HEK293 (cell line): ENCODE data around the gene AGT.
A peak's percentile ranks its signal among the peaks of the same experiment; 100 is the strongest.

Experiments
- CTCF ChIA-PET: fragments of 350-600 bp; formaldehyde crosslinking; extraction: SDS; loops from one replicate; lab custom pipeline; 2021; ENCODE audit warnings: antibody characterized with exemption; lab: Yijun Ruan, JAX
- POLR2A ChIA-PET: fragments of 300-600 bp; formaldehyde crosslinking; extraction: SDS; loops from one replicate; lab custom pipeline; 2020; ENCODE audit warnings: antibody characterized with exemption, inconsistent platforms; lab: Yijun Ruan, JAX
- H3K27ac ChIP-seq: fragments of 200-500 bp; sonication (Bioruptor generic); 2 replicates; pipeline ENCODE4 v1.5.1; 2014; ENCODE audit warnings: low read depth, low read length, control low read depth, inconsistent platforms; ENCODE audit errors: extremely low read depth
- H3K36me3 ChIP-seq, 2 experiments: fragments of 200-500 bp in 1 of 2; sonication (Bioruptor generic) in 1 of 2; 1 replicate in 1 of 2; 2 replicates in 1 of 2; pipeline ENCODE4 v1.5.1; 2014 to 2017; ENCODE audit warnings: inconsistent platforms in 2 of 2, low read length in 2 of 2; ENCODE audit not compliant: control insufficient read depth in 2 of 2, insufficient read depth in 1 of 2
- H3K4me1 ChIP-seq: fragments of 200-500 bp; sonication (Bioruptor generic); 2 replicates; pipeline ENCODE4 v1.5.1; 2014; ENCODE audit warnings: mild to moderate bottlenecking, low read length, inconsistent platforms; ENCODE audit not compliant: control insufficient read depth, insufficient read depth
- H3K4me3 ChIP-seq: 2 replicates; pipeline ENCODE4 v1.5.1; 2011; ENCODE audit warnings: low read depth, mild to moderate bottlenecking, control low read depth, low read length, moderate library complexity
- H3K9me3 ChIP-seq: fragments of 200-500 bp; sonication (Bioruptor generic); 2 replicates; pipeline ENCODE4 v1.5.1; 2014; ENCODE audit warnings: low read depth, low read length, inconsistent platforms; ENCODE audit not compliant: control insufficient read depth, insufficient read depth
- KLF17 ChIP-seq: fragments of 450-650 bp; formaldehyde crosslinking; IDR thresholded peaks from 2 replicates; pipeline ENCODE4 v1.5.1; 2016; ENCODE audit warnings: missing biosample characterization, missing genetic modification characterization
- MEIS1 ChIP-seq: sonication (generic); formaldehyde crosslinking; IDR thresholded peaks from 2 replicates; pipeline ENCODE4 v1.8.1; 2022; ENCODE audit warnings: missing genetic modification reagents, mild to moderate bottlenecking, borderline replicate concordance
- PRDM1 ChIP-seq: fragments of 450-650 bp; formaldehyde crosslinking; IDR thresholded peaks from 2 replicates; pipeline ENCODE4; 2016; ENCODE audit warnings: missing biosample characterization, missing genetic modification characterization
- PRDM6 ChIP-seq: fragments of 450-650 bp; formaldehyde crosslinking; IDR thresholded peaks from 2 replicates; pipeline ENCODE4 v1.5.1; 2017; ENCODE audit warnings: missing biosample characterization, missing genetic modification characterization
- ZBTB20 ChIP-seq: fragments of 450-650 bp; formaldehyde crosslinking; IDR thresholded peaks from 2 replicates; pipeline ENCODE4 v1.5.1; 2016; ENCODE audit warnings: missing biosample characterization, missing genetic modification characterization
- ZFP41 ChIP-seq: fragments of 450-650 bp; formaldehyde crosslinking; IDR thresholded peaks from 2 replicates; pipeline ENCODE4 v1.5.1; 2016; ENCODE audit warnings: missing biosample characterization, missing genetic modification characterization, borderline replicate concordance
- ZIC2 ChIP-seq: fragments of 450-650 bp; formaldehyde crosslinking; IDR thresholded peaks from 2 replicates; pipeline ENCODE4 v1.5.1; 2016; ENCODE audit warnings: missing biosample characterization, missing genetic modification characterization
- ZNF140 ChIP-seq: fragments of 450-650 bp; formaldehyde crosslinking; IDR thresholded peaks from 2 replicates; pipeline ENCODE4 v1.5.1; 2016; ENCODE audit warnings: missing biosample characterization, missing genetic modification characterization
- ZNF23 ChIP-seq: fragments of 450-650 bp; formaldehyde crosslinking; IDR thresholded peaks from 2 replicates; pipeline ENCODE4 v1.5.1; 2016; ENCODE audit warnings: missing biosample characterization, missing genetic modification characterization, borderline replicate concordance
- ZNF280C ChIP-seq: fragments of 450-650 bp; formaldehyde crosslinking; IDR thresholded peaks from 2 replicates; pipeline ENCODE4 v1.5.1; 2016; ENCODE audit warnings: missing biosample characterization, missing genetic modification characterization
- ZNF521 ChIP-seq: fragments of 450-650 bp; formaldehyde crosslinking; IDR thresholded peaks from 2 replicates; pipeline ENCODE4 v1.5.1; 2017; ENCODE audit warnings: missing biosample characterization, mild to moderate bottlenecking, missing genetic modification characterization
- ZNF670 ChIP-seq: fragments of 450-650 bp; formaldehyde crosslinking; IDR thresholded peaks from 2 replicates; pipeline ENCODE4 v1.5.1; 2016; ENCODE audit warnings: missing biosample characterization, missing genetic modification characterization, low read depth
- ZNF785 ChIP-seq: fragments of 450-650 bp; formaldehyde crosslinking; IDR thresholded peaks from 2 replicates; pipeline ENCODE4 v1.5.1; 2016; ENCODE audit warnings: missing biosample characterization, missing genetic modification characterization
- ZSCAN30 ChIP-seq: fragments of 450-650 bp; IDR thresholded peaks from 2 replicates; pipeline ENCODE4 v1.5.1; 2018; ENCODE audit warnings: missing biosample characterization, mild to moderate bottlenecking, missing genetic modification characterization, moderate library complexity

The AGT gene

GRCh38 chr1:230681599-230681998 lies 32.3 kb downstream of the AGT start (continued):
- TF ChIP-seq ZNF280C (tag by site-specific recombination) (no peak), MEIS1 (CRISPR knock-in tag) (no peak), KLF17 (no peak), ZIC2 (tag by site-specific recombination) (peak; percentile 25; the same call in 1 of the 2 replicates), ZFP41 (tag by site-specific recombination) (no peak)

- TF ChIP-seq PRDM6 (tag by site-specific recombination) (0 out of 2 replicates have a peak, but pooled peaks have one; percentile 12), ZNF521 (no peak)
- CTCF ChIA-PET = interaction anchor here (0.6 to 3.3 kb wide), 2 partner anchors 19 to 38 kb away, joined by 3 to 19 read pairs; partner anchors contain the start of gene COG2
- Histone ChIP-seq H3K4me1 (peaks cover 13% of the 10 kb centered on the region; the same call in 1 of the 2 replicates), H3K9me3 (no peaks in the 10 kb centered on the region), H3K36me3 (peaks cover 36 to 86% of the 10 kb centered on the region in 2 experiments), H3K4me3 (no peak overlapping the region), H3K27ac (no peak overlapping the region)
- POLR2A ChIA-PET = interaction anchor here (1.8 kb wide), 1 partner anchor 37 kb away, joined by 7 read pairs; no protein-coding TSS in a partner anchor
These were observed 33.5 kb downstream of the AGT start for GRCh38 chr1:230680300-230681025.

DNA sequence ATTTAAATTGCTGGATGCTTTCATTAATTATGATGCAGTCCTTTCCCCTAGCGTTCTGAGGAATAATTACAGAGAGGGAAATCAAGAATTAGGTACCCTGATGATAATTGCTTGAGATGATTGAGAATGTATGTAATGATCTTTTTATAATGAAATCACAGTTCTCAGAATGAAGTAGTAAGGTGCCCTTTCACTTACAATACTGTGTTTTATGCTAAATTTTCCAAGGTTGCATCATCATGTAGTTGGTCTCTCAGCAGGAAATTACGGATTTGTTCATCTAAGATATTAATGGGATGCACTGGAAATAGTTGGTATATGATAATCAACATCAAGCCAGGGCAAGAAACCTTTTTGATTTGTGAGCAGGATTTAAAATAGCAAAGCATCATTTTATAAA lies 34.1 kb downstream of the AGT start:
- POLR2A ChIA-PET = no interaction called here
- Histone ChIP-seq H3K27ac (no peak overlapping the region), H3K9me3 (no peaks in the 10 kb centered on the region), H3K36me3 (peaks cover 39 to 87% of the 10 kb centered on the region in 2 experiments), H3K4me3 (no peak overlapping the region), H3K4me1 (peaks cover 13% of the 10 kb centered on the region; the same call in 1 of the 2 replicates)
- TF ChIP-seq ZNF785 (tag by site-specific recombination) = no peak
- TF ChIP-seq ZNF23 (tag by site-specific recombination) = no peak
- TF ChIP-seq ZNF670 (tag by site-specific recombination) = no peak
- no peak for TF ChIP-seq ZSCAN30 (tag by site-specific recombination)
- no peak for TF ChIP-seq ZNF140 (tag by site-specific recombination)
- no peak for TF ChIP-seq MEIS1 (CRISPR knock-in tag)
- TF ChIP-seq ZBTB20 (tag by site-specific recombination) = no peak
- TF ChIP-seq PRDM1 (tag by site-specific recombination) = no peak
- CTCF ChIA-PET = no interaction called here
